Endothelial cell (in vitro differentiated cells): ENCODE data around the gene MED13L. TPM values are rescaled to one million over a fixed set of nuclear protein-coding genes. Genes with fewer than 3 reads are reported as not detected.

Experiments used
- DNase-seq: peaks from one replicate; pipeline ENCODE4 v3.0.0; 2021; ENCODE audit warnings: low spot score
- H3K27ac Mint-ChIP-seq: one replicate; pipeline ENCODE4 v1.8.0; 2021; ENCODE audit warnings: mixed read lengths, inconsistent platforms; ENCODE audit not compliant: unreplicated experiment
- H3K27me3 Mint-ChIP-seq: one replicate; pipeline ENCODE4 v1.8.0; 2021; ENCODE audit warnings: mild to moderate bottlenecking, moderate library complexity, mixed read lengths, inconsistent platforms; ENCODE audit not compliant: unreplicated experiment
- H3K36me3 Mint-ChIP-seq: one replicate; pipeline ENCODE4 v1.8.0; 2021; ENCODE audit warnings: mild to moderate bottlenecking, low read depth, mixed read lengths, inconsistent platforms; ENCODE audit not compliant: unreplicated experiment
- H3K4me1 Mint-ChIP-seq: one replicate; pipeline ENCODE4 v1.8.0; 2021; ENCODE audit warnings: mild to moderate bottlenecking, mixed read lengths, inconsistent platforms; ENCODE audit not compliant: unreplicated experiment
- H3K4me3 Mint-ChIP-seq: one replicate; pipeline ENCODE4 v1.8.0; 2021; ENCODE audit warnings: mild to moderate bottlenecking, mixed read lengths, inconsistent platforms; ENCODE audit not compliant: unreplicated experiment
- H3K9me3 Mint-ChIP-seq: one replicate; pipeline ENCODE4 v1.8.0; 2021; ENCODE audit warnings: mixed read lengths, inconsistent platforms; ENCODE audit not compliant: unreplicated experiment
- CTCF ChIP-seq: fragments of 200-600 bp; sonication (generic); IDR thresholded peaks from one replicate; pipeline ENCODE4 v1.5.0; 2021; ENCODE audit warnings: antibody characterized with exemption; ENCODE audit not compliant: unreplicated experiment
- total RNA-seq: library from RNA; stranded (reverse); fragmentation: NEBNext Ultra II Directional; extraction: Animal tissue kit (Norgen Biotek cat#: 25700); gene quantifications from one replicate; pipeline ENCODE4 v1.2.1, GENCODE V29; 2021; ENCODE audit not compliant: unreplicated experiment

MED13L gene
- total RNA-seq, 1 donor from 2014 or later: 97.0 TPM

- no peak for TF ChIP-seq CTCF
- H3K36me3 Mint-ChIP-seq: no peaks in the 10 kb centered on the region
- H3K27ac Mint-ChIP-seq: no peak overlapping the region
- H3K4me3 Mint-ChIP-seq: no peak overlapping the region
- H3K27me3 Mint-ChIP-seq: peaks cover 3% of the 10 kb centered on the region
- no peaks in the 10 kb centered on the region for H3K4me1 Mint-ChIP-seq
- no peak for DNase-seq
- H3K9me3 Mint-ChIP-seq: no peaks in the 10 kb centered on the region
Observed at GRCh38 chr12:116299665-116300328, 22.3 kb upstream of the MED13L start.

- no peaks in the 10 kb centered on the region for H3K9me3 Mint-ChIP-seq
- H3K27me3 Mint-ChIP-seq: peaks cover 3% of the 10 kb centered on the region
- no peak overlapping the region for H3K4me3 Mint-ChIP-seq
- no peak for TF ChIP-seq CTCF
- H3K27ac Mint-ChIP-seq: no peak overlapping the region
- no peak for DNase-seq
- no peaks in the 10 kb centered on the region for H3K4me1 Mint-ChIP-seq
- no peaks in the 10 kb centered on the region for H3K36me3 Mint-ChIP-seq
Observed at GRCh38 chr12:116299064-116299463, 21.6 kb upstream of the MED13L start.

- H3K9me3 Mint-ChIP-seq: no peaks in the 10 kb centered on the region
- H3K36me3 Mint-ChIP-seq: no peaks in the 10 kb centered on the region
- TF ChIP-seq CTCF: no peak
- H3K27me3 Mint-ChIP-seq: peaks cover 3% of the 10 kb centered on the region
- no peak for DNase-seq
- no peak overlapping the region for H3K27ac Mint-ChIP-seq
- no peaks in the 10 kb centered on the region for H3K4me1 Mint-ChIP-seq
- H3K4me3 Mint-ChIP-seq: no peak overlapping the region
Observed at GRCh38 chr12:116298578-116298977, 21.1 kb upstream of the MED13L start.

GRCh38 chr12:116297224-116297834, 19.8 kb upstream of the MED13L start:
- TF ChIP-seq CTCF: no peak

More at GRCh38 chr12:116297224-116297834, 19.8 kb upstream of the MED13L start:
- Mint-ChIP-seq H3K9me3 (no peaks in the 10 kb centered on the region), H3K27ac (no peak overlapping the region), H3K36me3 (no peaks in the 10 kb centered on the region), H3K27me3 (peaks cover 3% of the 10 kb centered on the region), H3K4me3 (no peak overlapping the region), H3K4me1 (no peaks in the 10 kb centered on the region)
- DNase-seq: no peak
